Fibroblast of skin of abdomen (primary cell): ENCODE data around the gene GNB1L.
"Not testable (repeated sequence)": the region's sequence is repeated elsewhere in the genome, so short reads cannot be mapped to it uniquely, and the experiment has no call there.

Source experiments
- DNase-seq: peaks from one replicate; pipeline ENCODE4 v3.0.0-alpha.2; 2013

GNB1L gene

DNA sequence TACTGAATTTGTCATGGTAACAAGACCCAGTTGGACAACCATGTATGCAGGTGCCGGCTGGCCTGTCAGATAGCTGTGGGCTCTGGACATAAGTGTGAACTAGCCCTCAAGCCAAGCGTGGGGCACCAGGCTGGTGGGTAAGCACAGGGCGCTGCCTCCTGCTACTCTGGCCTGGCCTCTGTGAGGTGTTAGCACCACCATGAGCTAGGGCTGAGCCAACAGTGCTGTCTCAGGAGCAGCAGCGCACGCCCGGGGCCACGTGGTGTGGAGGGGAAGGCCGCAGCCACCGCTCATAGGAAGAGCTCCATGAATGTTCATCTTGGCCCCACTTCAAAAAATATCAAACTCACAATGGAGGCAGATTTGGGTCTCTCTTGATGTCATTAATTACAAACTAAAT is 35.3 kb upstream of the GNB1L start:
- no peak for DNase-seq

DNA sequence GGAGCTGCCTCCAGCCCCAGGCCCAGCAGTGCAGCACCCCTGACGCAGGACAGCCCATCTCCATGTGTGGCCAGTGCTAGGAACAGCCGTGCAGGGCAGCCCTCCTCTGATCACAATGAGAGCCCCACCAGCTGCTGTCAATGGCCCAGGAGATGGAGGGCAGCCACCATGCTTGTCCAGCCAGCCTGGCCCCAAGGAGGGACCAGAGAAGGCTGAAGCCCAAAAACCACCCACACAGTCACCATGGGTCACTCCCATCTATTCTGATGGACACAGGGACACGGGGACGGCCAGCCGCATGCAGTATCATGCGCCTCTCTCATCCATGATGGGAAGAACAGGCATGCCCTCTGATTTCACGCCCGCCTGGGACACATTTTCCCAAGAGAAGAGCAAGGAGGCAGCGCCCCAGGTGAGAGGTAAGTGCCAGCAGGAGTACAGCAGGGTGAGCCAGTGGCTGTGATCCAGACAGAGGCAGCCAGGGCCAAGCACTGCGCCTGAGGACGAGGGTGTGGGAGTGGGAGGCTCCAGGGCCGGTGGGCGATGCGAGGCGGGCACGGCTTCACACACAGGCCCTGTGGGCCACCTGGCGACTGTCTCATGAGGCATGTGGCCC is 33.6 kb upstream of the GNB1L start:
- DNase-seq = no peak

DNA sequence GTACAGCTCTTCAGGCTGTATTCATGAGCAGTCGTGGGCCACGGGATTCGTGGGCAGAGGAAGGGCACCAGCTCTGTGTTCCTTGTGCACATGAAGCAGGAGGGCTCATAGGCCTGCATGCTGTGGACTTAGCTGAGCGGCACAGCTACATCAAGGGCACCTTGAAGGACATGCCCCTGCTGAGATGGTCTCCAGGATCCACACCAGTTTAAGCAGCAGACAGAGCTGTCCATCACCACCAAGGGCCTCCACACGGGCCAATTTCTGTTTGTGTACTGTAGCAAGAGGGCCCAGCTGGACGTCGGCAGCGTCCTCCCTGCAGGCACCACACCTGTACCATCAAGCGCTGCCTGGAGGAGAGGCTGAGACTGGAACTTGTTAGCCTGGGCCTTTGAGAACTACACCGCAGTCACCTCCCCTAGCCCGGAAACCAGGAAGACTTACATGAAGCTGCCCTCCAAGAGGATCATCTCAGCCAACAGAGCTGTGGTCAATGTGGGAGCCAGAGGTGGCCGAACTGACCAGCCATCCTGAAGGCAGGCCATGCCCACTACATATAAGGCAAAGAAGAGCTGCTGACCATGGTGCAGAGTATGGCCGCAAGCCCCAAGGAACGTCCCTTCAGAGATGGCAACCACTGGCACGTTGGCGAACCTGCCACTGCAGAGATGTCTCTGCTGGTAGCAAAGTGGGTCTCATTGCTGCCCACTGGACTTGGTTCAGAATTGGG is 32.7 kb upstream of the GNB1L start:
- no peak for DNase-seq

DNA sequence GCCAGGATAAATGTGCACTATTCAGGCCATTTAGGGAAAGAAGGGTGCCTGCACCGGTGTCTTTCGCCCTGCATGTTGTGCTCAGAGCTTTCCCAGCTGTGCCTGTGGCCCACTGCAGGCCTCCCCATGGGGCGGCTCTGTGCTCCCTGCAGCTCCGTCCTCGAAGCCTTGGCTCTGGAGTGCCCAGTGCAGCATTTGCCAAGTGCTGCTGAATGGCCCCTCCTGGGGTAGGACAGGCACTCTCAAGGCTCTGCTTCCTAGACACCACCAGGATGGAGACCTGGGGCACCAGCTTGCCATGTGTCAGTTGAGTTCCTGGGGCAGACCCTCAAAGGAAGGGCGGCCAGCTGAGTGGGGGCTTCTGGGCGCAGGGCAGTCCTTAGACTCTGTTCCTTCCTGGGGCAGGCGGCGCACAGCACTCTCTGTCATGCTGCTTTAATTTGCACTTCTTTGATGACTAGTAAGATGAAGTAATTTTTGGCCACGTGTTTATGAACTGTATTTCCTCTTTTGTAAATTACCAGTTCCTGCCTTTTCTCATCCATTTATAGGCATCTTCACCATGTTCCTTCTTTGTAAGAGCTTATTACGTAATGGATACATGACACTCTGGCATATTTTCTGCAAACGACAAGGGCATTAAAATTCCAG is 32.1 kb upstream of the GNB1L start:
- DNase-seq = peak; percentile 91

DNA sequence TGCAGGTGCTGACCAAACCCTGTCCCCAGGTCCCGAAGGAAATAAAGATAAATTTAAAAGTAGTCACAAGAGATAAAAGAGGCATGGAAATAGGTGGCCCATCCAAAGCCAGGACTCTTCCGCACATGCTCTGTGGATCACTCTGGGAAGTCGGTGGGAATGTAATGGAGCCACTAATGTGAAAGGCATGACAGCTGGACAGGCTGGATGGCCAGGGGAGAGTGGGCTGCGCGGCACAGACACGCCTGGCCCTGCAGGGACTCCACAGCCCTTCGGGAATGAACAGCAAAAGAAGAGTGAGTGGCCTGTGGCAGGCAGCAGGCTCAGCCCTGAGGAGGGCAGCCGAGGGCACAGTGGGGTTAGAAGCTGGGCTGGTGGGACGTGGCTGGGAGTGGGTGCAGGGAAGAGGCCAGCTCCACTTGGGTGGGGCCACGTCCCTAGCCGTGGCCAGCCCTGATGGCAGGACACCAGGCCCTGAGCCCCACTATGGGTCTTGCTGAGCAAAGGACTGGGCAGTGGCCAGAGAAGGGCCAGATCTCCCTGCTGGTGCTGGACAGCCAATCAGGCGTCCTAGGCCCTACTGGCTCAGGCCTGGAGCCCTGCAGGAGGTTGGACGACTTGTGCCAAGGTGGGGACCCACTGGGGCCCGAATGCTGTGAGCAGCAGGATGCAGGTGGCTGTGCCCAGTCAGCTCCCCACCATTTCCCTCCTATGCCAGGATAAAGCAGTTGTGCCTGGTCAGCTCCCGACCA is 31.3 kb upstream of the GNB1L start:
- no peak for DNase-seq

DNA sequence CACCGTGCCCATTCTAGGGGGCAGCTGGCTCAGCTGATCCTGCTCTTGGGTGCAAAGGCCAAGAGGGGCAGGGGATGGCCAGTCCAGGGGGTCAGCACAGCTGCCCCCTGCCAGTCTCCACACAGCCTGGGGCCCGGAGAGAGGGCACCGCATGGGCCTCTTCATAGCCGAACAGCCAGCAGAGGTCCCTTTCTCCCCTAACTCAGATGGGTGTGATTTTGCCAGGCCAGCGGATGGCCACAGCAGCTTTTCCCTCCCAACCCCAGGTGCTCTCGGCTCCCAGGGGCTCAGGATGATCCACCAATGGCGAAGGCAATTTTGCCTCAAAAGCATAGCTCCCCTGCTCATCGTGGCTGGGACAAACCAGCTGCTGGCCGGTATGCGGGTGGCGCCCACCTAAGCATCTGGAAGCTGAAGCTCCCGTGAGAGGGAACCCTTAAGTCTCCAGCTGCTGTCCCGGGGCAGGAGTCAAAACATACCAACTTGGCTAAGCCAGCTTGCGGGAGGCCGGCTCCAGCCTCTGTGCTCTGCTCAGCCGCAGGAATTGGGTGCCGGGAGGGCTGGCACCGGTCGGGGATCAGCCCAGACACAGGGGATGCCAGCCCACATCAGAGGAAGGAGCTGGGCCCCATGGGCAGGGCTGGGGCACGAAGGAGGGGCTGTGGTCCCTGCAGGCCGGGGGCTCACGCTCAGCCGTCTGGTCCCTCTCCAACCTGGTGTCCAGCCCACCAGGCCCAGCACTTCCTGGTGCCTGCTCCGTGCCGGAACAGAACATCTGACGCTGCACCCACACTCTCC is 30.5 kb upstream of the GNB1L start:
- no peak for DNase-seq

DNA sequence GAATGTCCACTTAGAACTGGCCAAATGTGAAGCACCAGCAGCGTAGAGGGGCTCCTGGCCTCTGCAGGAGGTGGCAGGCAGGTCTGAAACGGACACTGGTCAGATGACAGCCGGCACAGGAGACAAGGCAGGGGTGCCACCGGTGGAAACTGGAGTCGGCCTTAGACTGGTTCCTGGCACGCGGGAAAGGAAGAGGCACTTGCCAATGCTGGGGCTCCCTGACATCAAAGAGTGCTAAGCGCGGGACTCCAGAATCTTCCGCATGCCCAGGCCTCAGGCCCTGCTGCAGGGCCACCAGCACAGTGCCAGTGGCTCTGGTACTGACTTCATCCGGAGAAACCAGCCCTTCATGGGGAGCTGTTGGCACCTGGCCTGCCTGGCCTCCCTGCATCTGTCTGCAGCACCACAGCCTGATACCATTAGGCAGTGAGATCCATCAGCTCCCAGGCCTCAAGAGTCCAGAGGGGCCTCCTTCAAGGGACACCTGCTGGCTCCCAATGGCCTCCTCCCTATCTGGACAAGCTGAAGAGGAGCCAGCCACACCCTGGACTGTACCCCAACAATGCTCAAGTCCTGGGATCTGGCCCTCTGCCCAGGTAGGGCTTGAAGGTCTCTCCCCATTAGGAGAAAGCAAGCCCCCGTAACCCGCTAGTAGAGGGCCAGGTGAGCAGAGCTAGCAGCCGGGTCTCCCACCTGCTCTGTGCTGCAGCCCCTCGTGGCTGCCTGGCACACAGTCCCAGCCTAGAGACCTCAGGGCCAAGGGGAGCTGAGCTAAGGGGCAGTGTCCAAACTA is 29.7 kb upstream of the GNB1L start:
- DNase-seq = no peak

DNA sequence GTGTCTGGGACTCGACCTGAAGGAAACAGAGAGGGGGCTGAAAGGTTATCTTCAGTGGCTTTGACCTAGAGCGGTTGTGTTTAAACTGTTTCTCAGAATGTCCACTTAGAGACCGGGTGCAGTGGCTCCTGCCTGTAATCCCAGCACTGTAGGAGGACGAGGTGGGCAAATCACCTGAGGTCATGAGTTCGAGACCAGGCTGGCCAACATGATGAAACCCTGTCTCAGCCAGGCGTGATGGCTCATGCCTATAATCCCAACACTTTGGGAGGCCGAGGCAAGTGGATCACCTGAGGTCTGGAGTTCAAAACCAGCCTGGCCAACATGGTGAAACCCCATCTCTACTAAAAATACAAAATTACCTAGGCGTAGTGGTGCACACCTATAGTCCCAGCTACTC is 28.8 kb upstream of the GNB1L start:
- DNase-seq = not testable (repeated sequence)

DNA sequence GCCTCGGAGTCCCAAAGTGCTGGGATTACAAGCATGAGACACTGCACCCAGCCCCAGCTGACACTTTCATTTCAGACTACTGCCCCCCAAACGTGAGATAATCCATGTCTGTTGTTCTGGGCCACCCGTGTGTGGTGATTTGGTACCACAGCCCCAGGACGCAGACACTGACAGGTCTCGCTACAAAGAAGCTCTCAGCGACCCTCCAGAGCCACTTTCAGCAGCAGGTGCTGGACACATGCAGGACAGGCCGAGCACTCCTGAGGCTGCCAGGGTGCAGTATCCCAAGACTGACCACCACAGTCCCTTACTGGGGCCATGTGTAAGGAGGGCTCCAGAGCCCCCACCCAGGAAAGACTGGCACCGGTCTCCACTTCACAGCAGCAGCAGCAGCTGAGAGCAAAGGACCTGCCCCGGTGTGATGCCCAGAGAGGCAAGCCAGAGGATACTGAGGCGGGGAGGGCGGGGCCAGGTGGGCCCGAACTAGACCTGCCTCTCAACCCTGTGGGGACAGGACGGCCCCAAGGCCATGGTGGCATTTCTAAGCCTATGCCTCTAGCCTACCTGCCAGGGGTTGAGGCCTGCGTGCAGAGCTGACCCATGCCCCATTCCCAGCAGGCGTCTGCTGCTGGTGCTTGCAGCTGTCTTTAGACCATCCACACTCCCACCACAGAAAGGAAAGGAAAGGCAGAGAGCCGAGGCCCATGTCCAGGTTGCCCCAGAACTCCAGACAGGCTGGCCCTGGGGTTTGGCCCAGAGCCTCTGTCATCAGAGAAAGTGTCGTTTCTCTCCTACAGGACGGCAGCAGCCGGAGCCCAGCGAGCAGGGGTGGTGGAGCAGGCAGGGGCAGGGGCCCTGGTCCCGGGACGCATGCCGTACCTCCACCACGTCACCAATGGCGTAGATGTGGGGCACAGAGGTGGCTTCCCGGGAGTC is 28.0 kb upstream of the GNB1L start:
- no peak for DNase-seq

DNA sequence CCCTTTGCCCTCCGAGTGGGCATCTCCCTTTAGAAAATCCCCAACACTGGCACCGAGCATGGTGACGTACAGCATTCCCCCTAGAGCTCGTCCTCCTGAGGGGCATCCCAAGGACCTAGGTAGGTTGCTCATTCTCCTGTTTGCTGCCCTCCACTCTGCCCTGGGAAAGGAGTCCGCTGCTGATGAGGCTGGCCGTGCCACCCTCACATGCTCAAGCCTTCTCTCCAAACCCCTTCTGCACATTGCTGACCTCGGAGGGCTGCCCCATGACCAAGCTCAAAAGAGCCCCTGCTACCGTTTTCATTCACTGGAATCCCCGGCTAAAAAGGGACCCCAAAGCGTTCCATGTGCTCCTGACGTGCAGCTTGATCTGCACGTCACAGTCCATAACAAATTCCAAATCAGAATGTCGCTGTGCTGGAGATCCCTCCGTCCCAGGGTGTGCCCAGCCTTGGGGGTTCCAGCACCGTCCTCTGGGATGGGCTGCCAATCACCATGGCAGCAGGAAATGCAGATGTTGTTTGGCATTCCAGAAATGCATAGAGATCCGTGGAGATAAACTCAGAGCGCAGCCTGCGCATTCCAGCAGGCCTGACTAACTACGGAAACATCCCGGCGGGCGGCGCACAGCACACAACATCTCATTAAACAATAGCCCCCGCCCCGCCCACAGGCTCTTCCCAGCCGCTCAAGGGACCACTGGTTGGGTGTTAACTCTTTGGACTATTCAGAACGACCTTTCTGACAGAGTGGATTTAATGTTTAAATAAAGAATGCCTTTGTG is 26.3 kb upstream of the GNB1L start:
- peak; percentile 98 for DNase-seq

DNA sequence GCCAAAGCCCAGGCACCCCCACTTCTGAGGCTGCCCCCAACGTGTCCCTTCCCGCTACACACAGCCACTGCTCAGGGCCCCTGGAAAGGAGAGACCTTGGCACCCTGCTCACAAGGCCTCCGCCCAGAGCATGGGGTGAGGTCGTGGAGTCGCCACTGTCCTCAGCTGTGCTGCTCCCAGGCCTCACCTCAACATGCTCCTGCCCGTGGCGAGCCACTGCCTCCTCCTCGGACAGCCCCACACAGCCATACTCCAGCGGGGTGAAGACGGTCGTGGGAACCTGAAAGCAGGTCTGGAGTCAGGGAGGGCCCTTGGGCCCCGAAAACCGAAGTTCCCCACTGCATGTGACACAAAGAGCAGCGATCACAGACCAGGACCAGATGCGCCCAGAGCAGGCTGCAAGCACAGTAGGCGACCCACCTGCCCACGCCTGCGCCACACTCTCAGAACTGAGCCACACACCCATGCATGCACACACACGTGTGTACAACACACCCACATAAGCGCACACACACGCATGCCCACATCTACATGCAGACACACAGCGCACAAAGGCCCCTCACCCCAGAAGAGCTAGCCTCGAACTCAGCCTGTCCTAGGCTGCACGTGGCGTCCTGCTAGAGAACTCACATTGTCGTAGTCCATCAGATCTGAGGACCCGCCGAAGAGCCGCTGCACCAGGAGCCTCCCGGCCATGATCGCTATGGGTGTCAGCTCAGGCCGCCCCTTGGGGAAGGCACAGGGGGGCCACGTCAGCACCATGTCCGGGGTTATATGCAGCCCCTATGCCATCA is 25.5 kb upstream of the GNB1L start:
- DNase-seq = no peak

DNA sequence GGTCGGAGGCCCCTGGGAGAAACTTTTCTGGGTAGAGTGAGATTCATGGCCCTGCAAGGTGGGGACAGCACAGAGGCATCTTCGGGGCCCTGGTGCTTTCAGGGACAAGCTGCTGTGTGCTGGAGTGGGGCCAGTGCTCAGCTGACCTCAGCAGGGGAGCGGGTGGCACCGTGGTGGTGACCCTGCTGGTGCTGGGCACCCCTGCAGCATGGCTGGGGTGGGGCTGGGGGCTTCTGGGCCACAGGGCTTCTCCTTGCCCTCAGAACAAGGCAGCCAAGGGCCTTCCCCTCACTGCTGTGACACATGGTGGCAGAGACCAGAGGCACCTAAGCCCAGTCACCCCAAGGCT is 24.9 kb upstream of the GNB1L start:
- no peak for DNase-seq

DNA sequence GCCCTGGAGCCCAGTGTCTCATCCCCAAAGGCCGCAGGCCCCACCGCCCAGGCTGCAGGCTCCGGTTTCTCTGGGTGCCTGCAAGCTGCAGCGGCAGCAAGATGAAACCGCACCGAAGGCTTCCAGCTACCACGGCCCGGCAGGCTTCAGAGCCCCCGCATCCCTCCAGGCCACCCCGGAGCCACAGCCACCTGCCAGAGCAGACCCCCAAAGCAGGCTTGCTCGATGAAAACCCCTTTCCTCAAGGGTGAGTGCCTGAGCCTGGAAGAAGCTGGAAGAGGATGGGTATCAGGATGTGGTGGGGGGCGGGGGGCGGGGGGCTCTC is 24.5 kb upstream of the GNB1L start:
- DNase-seq = peak; percentile 16

DNA sequence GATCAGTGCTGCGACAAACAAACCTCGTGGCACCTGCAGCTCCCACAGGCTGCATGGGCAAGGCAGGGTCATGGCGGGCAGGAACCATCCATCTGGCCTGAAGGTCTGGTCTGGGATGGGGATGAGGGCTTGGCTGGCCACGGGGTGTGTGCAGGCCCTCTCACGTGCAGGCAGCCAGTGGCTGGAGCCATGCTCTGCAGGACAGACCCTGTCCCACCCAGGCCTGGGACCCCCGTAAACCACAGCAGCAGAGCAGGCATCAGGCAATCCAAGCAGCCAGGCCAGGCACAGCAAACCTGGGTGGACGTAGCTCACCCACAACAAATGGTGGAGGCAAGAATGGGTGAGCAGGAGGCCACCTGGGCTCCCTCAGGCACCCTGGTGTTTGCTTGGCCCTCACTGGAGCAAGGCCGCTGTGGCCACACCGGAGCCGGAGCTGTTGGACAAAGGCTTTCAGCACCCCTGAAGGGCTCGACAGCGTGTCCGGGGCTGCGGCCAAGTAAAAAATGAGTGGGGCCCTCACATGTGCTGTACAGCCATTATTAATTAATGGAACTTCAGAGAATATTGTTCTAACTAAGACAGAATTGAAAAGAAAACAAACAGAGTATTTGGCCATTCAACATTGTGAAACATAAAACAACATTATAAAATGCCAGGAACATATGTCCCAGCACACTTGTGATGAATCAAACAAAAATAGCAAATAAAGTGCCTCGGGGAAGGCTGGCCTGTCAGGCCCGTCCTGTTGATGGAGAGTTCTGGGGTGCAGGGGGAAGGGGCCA is 24.0 kb upstream of the GNB1L start:
- DNase-seq = no peak

DNA sequence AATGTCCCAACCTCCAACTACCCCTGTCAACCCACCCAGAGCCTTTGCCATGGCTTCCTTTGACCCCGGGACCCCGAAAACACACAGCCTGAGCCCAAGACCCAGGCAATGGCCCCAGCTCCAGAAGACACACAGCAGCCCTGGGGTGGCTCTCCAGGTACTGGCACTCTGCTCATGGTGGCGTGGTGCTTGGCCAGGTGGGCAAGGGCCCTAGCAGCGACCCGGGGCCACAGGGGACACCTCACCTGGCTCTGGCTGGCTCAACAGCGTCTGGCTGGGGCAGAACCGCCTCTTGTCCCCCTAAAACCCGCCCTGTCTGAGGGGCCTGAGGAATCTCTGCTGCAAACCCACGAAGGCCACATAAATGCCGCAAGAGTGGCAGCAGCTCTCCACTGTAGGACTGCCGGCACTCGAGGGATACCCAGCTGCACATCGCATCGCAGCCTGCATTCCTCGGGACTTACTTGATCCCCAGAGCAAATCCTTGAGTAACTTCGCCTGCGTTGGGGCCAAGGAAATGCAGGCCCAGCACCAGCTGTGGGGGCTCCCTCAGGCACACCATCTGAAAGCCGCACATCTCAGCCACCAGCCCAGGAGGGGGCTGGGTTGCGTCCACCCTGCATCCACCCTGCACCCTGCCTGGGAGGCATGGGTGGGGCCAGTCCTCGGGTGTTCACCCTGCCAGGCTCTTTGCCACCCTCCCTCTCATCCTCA is 23.1 kb upstream of the GNB1L start:
- DNase-seq = peak; percentile 80

DNA sequence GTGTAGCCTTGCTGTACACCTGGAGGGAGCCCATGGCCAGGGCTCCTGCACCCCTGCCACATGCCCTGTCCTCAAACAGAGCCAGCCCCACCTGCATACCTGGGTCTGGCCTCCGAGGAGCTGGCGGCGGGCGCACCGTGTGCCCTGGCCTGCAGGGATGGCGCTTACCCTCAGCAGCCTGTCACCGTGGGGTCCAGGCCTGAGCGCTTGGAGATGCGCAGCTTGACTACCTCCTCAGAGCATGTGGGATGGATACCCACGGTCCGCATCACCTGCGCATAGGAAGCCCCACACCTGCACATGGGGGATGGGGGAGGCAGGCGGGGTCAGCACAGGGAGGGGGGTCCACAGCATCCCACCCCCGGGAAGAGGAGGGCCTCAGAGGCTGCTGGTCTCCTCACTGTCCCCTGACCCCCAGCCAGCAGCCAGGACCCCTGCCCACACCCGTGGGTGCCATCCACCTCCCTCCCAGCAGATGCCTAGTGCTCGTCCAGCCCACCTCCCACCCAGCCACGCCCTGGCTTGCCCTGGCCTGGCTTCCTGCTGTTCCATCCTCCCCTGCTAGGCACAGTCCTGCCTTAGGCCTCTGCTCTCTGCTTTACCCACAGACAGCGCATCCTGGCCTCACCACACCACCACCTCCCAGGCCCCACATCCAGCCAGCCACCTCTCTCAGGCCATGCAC is 22.4 kb upstream of the GNB1L start:
- no peak for DNase-seq
